IMR-90 (cell line): ENCODE data around the gene VAC14. TPM values are rescaled to one million over a fixed set of nuclear protein-coding genes. Genes with fewer than 3 reads are reported as not detected.
A peak's percentile ranks its signal among the peaks of the same experiment; 100 is the strongest.

ENCODE experiments used
- ATAC-seq: fragments of 200-7000 bp; cut with Tn5 transposase; 2 replicates; pipeline ENCODE4 v1.9.1; 2020; ENCODE audit warnings: low read depth, mild to moderate bottlenecking, moderate library complexity
- BruUV-seq: library from RNA; stranded (reverse); fragments of 400-500 nt; replicated peaks from 2 replicates; lab custom pipeline; 2021; lab: Mats Ljungman, UMichigan
- CTCF ChIA-PET: fragments of 300-600 bp; formaldehyde crosslinking; extraction: SDS; loops from one replicate; lab custom pipeline; 2021; ENCODE audit warnings: antibody characterized with exemption; lab: Yijun Ruan, JAX
- POLR2A ChIA-PET: fragments of 300-600 bp; sonication (Branson Sonifier 250); formaldehyde crosslinking; loops from one replicate; lab custom pipeline; 2022; ENCODE audit warnings: antibody characterized with exemption; ENCODE audit not compliant: unreplicated experiment; lab: Charles Lee
- DNase-seq: peaks from one replicate; pipeline ENCODE4 v3.0.0; 2013
- H2AFZ ChIP-seq: replicated peaks from 2 replicates; pipeline ENCODE3; 2013; ENCODE audit warnings: low read length, mild to moderate bottlenecking; ENCODE audit not compliant: poor library complexity
- H2AK5ac ChIP-seq: 2 replicates; pipeline ENCODE4 v1.6.1; 2013; ENCODE audit warnings: low read depth, low read length, inconsistent platforms
- H2AK9ac ChIP-seq: replicated peaks from 2 replicates; pipeline ENCODE3; 2013; ENCODE audit warnings: mild to moderate bottlenecking, low read depth, low read length, moderate library complexity; ENCODE audit not compliant: poor library complexity
- H2BK120ac ChIP-seq: 2 replicates; pipeline ENCODE4 v1.6.1; 2013; ENCODE audit warnings: low read depth, low read length, inconsistent platforms
- H2BK15ac ChIP-seq: 3 replicates; pipeline ENCODE4 v1.6.1; 2013; ENCODE audit warnings: low read depth, low read length, inconsistent platforms
- H2BK20ac ChIP-seq: 2 replicates; pipeline ENCODE4 v1.6.1; 2013; ENCODE audit warnings: low read depth, mild to moderate bottlenecking, inconsistent platforms, low read length, moderate library complexity
- H2BK5ac ChIP-seq: 2 replicates; pipeline ENCODE4 v1.6.1; 2013; ENCODE audit warnings: mild to moderate bottlenecking, low read depth, low read length, inconsistent platforms; ENCODE audit not compliant: poor library complexity, severe bottlenecking
- H3K14ac ChIP-seq: replicated peaks from 2 replicates; pipeline ENCODE4 v1.6.1; 2013; ENCODE audit warnings: low read depth, low read length, inconsistent platforms
- H3K18ac ChIP-seq: 2 replicates; pipeline ENCODE4 v1.6.1; 2013; ENCODE audit warnings: low read depth, low read length, control low read depth
- H3K23ac ChIP-seq: 2 replicates; pipeline ENCODE4 v1.6.1; 2013; ENCODE audit warnings: low read depth, low read length, inconsistent platforms
- H3K27ac ChIP-seq: 2 replicates; pipeline ENCODE4 v1.5.1; 2013; ENCODE audit warnings: mild to moderate bottlenecking, control low read depth, low read length; ENCODE audit not compliant: insufficient read depth
- H3K27me3 ChIP-seq: 2 replicates; pipeline ENCODE4 v1.6.1; 2013; ENCODE audit warnings: low read length; ENCODE audit not compliant: control insufficient read depth, insufficient read depth
- H3K36me3 ChIP-seq: 2 replicates; pipeline ENCODE4 v1.6.1; 2013; ENCODE audit warnings: low read length, mixed read lengths; ENCODE audit not compliant: control insufficient read depth, insufficient read depth
- H3K4ac ChIP-seq: 2 replicates; pipeline ENCODE4 v1.6.1; 2013; ENCODE audit warnings: low read depth, low read length, inconsistent platforms
- H3K4me1 ChIP-seq: 2 replicates; pipeline ENCODE4 v1.6.1; 2013; ENCODE audit warnings: low read length, mixed read lengths; ENCODE audit not compliant: control insufficient read depth, insufficient read depth
- H3K4me2 ChIP-seq: 2 replicates; pipeline ENCODE4 v1.6.1; 2013; ENCODE audit warnings: low read depth, mild to moderate bottlenecking, control low read depth, low read length, moderate library complexity
- H3K4me3 ChIP-seq: 2 replicates; pipeline ENCODE4 v1.5.1; 2013; ENCODE audit warnings: low read depth, mild to moderate bottlenecking, control low read depth, low read length, moderate library complexity; ENCODE audit not compliant: insufficient read depth
- H3K56ac ChIP-seq: 2 replicates; pipeline ENCODE4 v1.6.1; 2013; ENCODE audit warnings: low read length, inconsistent platforms; ENCODE audit not compliant: insufficient read depth; ENCODE audit errors: extremely low read depth
- H3K79me1 ChIP-seq, 2 experiments: 2 replicates each; pipeline ENCODE4 v1.6.1; 2013; ENCODE audit warnings: low read length in 2 of 2, inconsistent platforms in 1 of 2, low read depth in 1 of 2
- H3K9ac ChIP-seq: 2 replicates; pipeline ENCODE4 v1.6.1; 2013; ENCODE audit warnings: low read depth, low read length, control low read depth
- H3K9me1 ChIP-seq: 2 replicates; pipeline ENCODE4 v1.6.1; 2013; ENCODE audit warnings: low read length, inconsistent platforms; ENCODE audit not compliant: insufficient read depth
- H3K9me3 ChIP-seq: 2 replicates; pipeline ENCODE4 v1.6.1; 2013; ENCODE audit warnings: low read length; ENCODE audit not compliant: control insufficient read depth, insufficient read depth
- H4K20me1 ChIP-seq: 2 replicates; pipeline ENCODE4 v1.6.1; 2013; ENCODE audit warnings: low read length, inconsistent platforms; ENCODE audit not compliant: insufficient read depth
- H4K5ac ChIP-seq: 2 replicates; pipeline ENCODE4 v1.6.1; 2013; ENCODE audit warnings: mild to moderate bottlenecking, low read depth, low read length, control low read depth
- H4K8ac ChIP-seq, 2 experiments: 2 replicates each; pipeline ENCODE4 v1.6.1; 2013; ENCODE audit warnings: low read depth in 2 of 2, low read length in 2 of 2, control low read depth in 1 of 2, inconsistent platforms in 1 of 2
- H4K91ac ChIP-seq: 2 replicates; pipeline ENCODE4 v1.6.1; 2013; ENCODE audit warnings: low read depth, low read length, inconsistent platforms; ENCODE audit not compliant: insufficient read depth
- BHLHE40 ChIP-seq: fragments of 150-350 bp; IDR thresholded peaks from 2 replicates; pipeline ENCODE4 v1.6.1; 2016; ENCODE audit warnings: mild to moderate bottlenecking, low read depth, low read length
- FOS ChIP-seq: fragments of 150-350 bp; IDR thresholded peaks from 2 replicates; pipeline ENCODE4 v1.6.1; 2016; ENCODE audit warnings: low read depth, low read length
- WGBS, 2 experiments: methylation state at CpG; one replicate each; pipeline versions ENCODE4 v1.1.5 to v1.1.7; 2013; ENCODE audit warnings: missing lambda C conversion rate in 2 of 2; ENCODE audit not compliant: insufficient read length in 1 of 2; ENCODE audit errors: extremely low coverage in 2 of 2; 5-methylcytosine and 5-hydroxymethylcytosine counted together
- dilution Hi-C: fragments of 300-500 bp; cut with HindIII; formaldehyde crosslinking; loops from one replicate; pipeline ENCODE4 v1.14.3; 2018; ENCODE audit warnings: low sequenced_read_pairs; ENCODE audit not compliant: unreplicated experiment
- in situ Hi-C: fragments of 300-500 bp; cut with MboI; formaldehyde crosslinking; loops from 3 replicates; pipeline ENCODE4 v1.14.3; 2019; ENCODE audit warnings: low sequenced_read_pairs, inconsistent platforms, mixed read lengths
- intact Hi-C: fragments of 100-400 bp; cut with micrococcal nuclease; formaldehyde crosslinking; loops from 2 replicates; pipeline ENCODE4 v1.10.0; 2022
- polyA plus RNA-seq, 3 experiments: library from polyadenylated mRNA; depleted of rRNA; stranded (reverse); fragments of >200 nt; gene quantifications; 2 replicates each; pipeline ENCODE4 v1.2.3, GENCODE V29; 2012; ENCODE audit warnings: low replicate concordance in 1 of 3
- total RNA-seq: library from RNA; depleted of rRNA; stranded (reverse); fragments of >200 nt; gene quantifications from 2 replicates; pipeline ENCODE4 v1.2.3, GENCODE V29; 2012
- TF ChIP-seq, protein P1 (sequence below): conservative IDR thresholded peaks from 2 replicates; pipeline ENCODE4 v1.5.1; 2012; ENCODE audit warnings: mild to moderate bottlenecking, low read depth, low read length, improper control_type of control experiment

VAC14 gene
- total and polyA plus RNA-seq, 2 of the 4 experiments (the other 2 are of a cell fraction): 21.1 to 40.2 TPM

- intact Hi-C loops: no loop called here
- ATAC-seq (peak; percentile 24; the same call in 1 of the 2 replicates), DNase-seq (peak; percentile 91)
- Histone ChIP-seq H3K4me3 (no peak overlapping the region), H4K91ac (no peak overlapping the region), H2AFZ (no peak overlapping the region), H2BK15ac (no peak overlapping the region), H3K36me3 (no peaks in the 10 kb centered on the region), H3K9me3 (peaks cover 5% of the 10 kb centered on the region; the same call in 1 of the 2 replicates), H3K4me2 (no peak overlapping the region), H4K5ac (no peak overlapping the region), H2AK9ac (no peak overlapping the region), H4K20me1 (no peaks in the 10 kb centered on the region), H3K56ac (no peak overlapping the region), H3K9me1 (peaks cover 10% of the 10 kb centered on the region), H2AK5ac (no peak overlapping the region), H3K4ac (no peak overlapping the region; the same call in 1 of the 2 replicates), H2BK5ac (peak overlapping the region; percentile 99), H4K8ac (no peak overlapping the region), H3K4me1 (peaks cover 8% of the 10 kb centered on the region; the same call in 1 of the 2 replicates), H2BK20ac (no peak overlapping the region), H3K79me1 (0 out of 4 replicates have a peak, but pooled peaks cover 0 to 3% of the 10 kb centered on the region in 2 experiments), H3K27me3 (no peaks in the 10 kb centered on the region; the same call in 1 of the 2 replicates), H2BK120ac (no peak overlapping the region), H3K18ac (no peak overlapping the region), H3K9ac (no peak overlapping the region), H3K23ac (no peak overlapping the region), H3K27ac (no peak overlapping the region), H3K14ac (no peak overlapping the region)
- CTCF ChIA-PET: no interaction called here
- peak; percentile 64 for TF ChIP-seq FOS
- peak; percentile 23; the same call in 1 of the 2 replicates for TF ChIP-seq BHLHE40
- TF ChIP-seq, protein P1, sequence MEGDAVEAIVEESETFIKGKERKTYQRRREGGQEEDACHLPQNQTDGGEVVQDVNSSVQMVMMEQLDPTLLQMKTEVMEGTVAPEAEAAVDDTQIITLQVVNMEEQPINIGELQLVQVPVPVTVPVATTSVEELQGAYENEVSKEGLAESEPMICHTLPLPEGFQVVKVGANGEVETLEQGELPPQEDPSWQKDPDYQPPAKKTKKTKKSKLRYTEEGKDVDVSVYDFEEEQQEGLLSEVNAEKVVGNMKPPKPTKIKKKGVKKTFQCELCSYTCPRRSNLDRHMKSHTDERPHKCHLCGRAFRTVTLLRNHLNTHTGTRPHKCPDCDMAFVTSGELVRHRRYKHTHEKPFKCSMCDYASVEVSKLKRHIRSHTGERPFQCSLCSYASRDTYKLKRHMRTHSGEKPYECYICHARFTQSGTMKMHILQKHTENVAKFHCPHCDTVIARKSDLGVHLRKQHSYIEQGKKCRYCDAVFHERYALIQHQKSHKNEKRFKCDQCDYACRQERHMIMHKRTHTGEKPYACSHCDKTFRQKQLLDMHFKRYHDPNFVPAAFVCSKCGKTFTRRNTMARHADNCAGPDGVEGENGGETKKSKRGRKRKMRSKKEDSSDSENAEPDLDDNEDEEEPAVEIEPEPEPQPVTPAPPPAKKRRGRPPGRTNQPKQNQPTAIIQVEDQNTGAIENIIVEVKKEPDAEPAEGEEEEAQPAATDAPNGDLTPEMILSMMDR: no peak
- dilution Hi-C loops: no loop called here
- in situ Hi-C loops: no loop called here
- no CpG with 5 or more reads among the region's 3 CpGs for WGBS, 2 experiments
- BruUV-seq: no TSS peak
- POLR2A ChIA-PET: no interaction called here
These were observed 4.8 kb upstream of the VAC14 start for GRCh38 chr16:70805787-70806186.
